Bronchial epithelial cell (primary cell): ENCODE measurements around the gene SNX2. TPM values are rescaled to one million over a fixed set of nuclear protein-coding genes. Genes with fewer than 3 reads are reported as not detected.

Source experiments
- DNase-seq: peaks from one replicate; pipeline ENCODE4 v3.0.0-alpha.2; 2010; ENCODE audit warnings: low read depth
- FAIRE-seq: peaks from 2 replicates; lab custom pipeline; 2011; peaks lifted over from hg19 to GRCh38; lab: Jason Lieb, UNC
- H3K27me3 ChIP-seq: 2 replicates; pipeline ENCODE4 v1.5.1; 2011; ENCODE audit warnings: low read length; ENCODE audit not compliant: control insufficient read depth, insufficient read depth
- H3K36me3 ChIP-seq: 2 replicates; pipeline ENCODE4 v1.5.1; 2011; ENCODE audit warnings: low read length; ENCODE audit not compliant: control insufficient read depth, insufficient read depth
- H3K4me3 ChIP-seq: 2 replicates; pipeline ENCODE4 v1.5.1; 2011; ENCODE audit warnings: mild to moderate bottlenecking, low read depth, low read length, control low read depth
- total RNA-seq: library from RNA; depleted of rRNA; stranded (reverse); fragments of >200 nt; gene quantifications from 2 replicates; pipeline ENCODE4 v1.2.1, GENCODE V29; 2014
- TF ChIP-seq, protein P1 (sequence below): IDR thresholded peaks from 2 replicates; pipeline ENCODE4 v1.5.1; 2011; ENCODE audit warnings: mild to moderate bottlenecking, moderate library complexity, low read length, control low read depth, inconsistent platforms; ENCODE audit not compliant: insufficient read depth, severe bottlenecking

The SNX2 gene, protein sequence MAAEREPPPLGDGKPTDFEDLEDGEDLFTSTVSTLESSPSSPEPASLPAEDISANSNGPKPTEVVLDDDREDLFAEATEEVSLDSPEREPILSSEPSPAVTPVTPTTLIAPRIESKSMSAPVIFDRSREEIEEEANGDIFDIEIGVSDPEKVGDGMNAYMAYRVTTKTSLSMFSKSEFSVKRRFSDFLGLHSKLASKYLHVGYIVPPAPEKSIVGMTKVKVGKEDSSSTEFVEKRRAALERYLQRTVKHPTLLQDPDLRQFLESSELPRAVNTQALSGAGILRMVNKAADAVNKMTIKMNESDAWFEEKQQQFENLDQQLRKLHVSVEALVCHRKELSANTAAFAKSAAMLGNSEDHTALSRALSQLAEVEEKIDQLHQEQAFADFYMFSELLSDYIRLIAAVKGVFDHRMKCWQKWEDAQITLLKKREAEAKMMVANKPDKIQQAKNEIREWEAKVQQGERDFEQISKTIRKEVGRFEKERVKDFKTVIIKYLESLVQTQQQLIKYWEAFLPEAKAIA
- total RNA-seq, result 48.4 and 62.7 TPM in 2 replicates

DNA sequence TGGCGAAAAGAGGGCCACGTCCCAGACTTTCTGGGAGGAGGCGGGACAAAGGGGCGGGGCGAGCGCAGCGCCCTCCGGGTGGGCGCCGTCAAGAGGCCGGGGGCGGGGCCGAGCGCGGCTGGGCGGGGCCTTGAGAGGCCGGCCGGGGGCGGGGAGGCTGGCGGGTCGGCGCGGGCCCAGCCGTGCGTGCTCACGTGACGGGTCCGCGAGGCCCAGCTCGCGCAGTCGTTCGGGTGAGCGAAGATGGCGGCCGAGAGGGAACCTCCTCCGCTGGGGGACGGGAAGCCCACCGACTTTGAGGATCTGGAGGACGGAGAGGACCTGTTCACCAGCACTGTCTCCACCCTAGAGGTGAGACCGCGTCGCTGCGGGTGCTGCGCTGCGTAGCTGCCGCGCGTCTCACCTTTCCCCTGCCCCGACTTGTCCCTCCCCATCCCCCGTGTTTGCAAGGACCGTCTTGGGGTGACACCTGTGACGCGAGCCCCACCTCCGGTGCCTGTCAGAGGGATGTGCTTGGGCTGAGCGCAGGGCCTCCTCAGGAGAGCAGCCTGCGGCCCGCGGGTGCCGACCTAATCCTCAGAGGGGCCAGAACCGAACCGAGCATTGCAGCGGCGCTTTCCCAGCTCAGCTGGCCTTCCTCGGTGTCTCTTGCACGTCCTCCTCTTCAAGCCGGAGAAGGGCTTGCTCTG lies at the start of gene SNX2:
Gene SNX2 (plus strand): TSS at position 220 of the 689 bp plus-strand sequence. CDS start 24 bp downstream, at position 244.
- Histone ChIP-seq H3K36me3 (no peaks in the 10 kb centered on the region), H3K4me3 (peak within 1 kb of the TSS; percentile 98), H3K27me3 (no peaks in the 10 kb centered on the region)
- FAIRE-seq (no peak), DNase-seq (peak; percentile 59)
- TF ChIP-seq, protein P1, sequence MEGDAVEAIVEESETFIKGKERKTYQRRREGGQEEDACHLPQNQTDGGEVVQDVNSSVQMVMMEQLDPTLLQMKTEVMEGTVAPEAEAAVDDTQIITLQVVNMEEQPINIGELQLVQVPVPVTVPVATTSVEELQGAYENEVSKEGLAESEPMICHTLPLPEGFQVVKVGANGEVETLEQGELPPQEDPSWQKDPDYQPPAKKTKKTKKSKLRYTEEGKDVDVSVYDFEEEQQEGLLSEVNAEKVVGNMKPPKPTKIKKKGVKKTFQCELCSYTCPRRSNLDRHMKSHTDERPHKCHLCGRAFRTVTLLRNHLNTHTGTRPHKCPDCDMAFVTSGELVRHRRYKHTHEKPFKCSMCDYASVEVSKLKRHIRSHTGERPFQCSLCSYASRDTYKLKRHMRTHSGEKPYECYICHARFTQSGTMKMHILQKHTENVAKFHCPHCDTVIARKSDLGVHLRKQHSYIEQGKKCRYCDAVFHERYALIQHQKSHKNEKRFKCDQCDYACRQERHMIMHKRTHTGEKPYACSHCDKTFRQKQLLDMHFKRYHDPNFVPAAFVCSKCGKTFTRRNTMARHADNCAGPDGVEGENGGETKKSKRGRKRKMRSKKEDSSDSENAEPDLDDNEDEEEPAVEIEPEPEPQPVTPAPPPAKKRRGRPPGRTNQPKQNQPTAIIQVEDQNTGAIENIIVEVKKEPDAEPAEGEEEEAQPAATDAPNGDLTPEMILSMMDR, result peak; percentile 58

DNA sequence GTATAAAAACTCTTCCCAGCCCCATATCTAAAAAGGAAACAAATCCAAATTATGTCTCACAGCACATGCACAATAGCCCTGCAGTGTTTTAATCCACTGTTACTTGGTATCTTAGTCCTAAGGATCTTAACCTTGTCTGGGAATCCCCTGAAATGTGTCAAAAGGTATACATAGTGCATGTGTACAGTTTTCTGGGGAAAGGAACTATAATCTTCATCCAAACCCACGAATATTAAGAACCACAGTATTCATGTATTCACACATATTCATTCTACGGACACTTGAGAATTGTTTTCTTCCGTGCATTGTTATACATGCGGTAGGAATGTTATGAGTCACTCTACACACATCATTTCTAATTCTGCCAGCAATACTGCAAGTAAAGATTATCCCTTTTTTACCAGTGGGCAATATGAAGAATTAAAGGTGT lies 47.8 kb upstream of the SNX2 start:
- Histone ChIP-seq H3K27me3 (no peaks in the 10 kb centered on the region), H3K36me3 (no peaks in the 10 kb centered on the region), H3K4me3 (no peak overlapping the region)
- TF ChIP-seq, protein P1, result no peak
- FAIRE-seq (no peak), DNase-seq (peak; percentile 93)

DNA sequence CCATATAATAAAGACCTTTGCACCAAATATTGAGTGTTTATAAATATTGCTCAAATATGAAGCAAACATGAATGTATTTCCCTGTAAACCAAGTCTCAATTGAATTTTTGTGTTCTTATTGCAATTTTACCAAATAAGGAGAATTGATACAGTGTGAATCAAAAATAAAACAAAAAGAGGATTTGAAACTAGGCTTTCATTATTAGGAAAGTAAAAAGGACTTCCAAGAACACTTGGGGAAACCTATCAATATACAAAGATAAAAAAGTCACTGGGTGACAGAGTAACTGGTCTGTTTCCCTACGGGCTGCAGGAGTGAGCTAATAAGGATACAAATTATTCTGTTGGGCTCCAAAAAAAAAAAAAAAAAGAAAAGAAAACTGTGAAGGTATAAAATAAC lies 44.8 kb upstream of the SNX2 start:
- TF ChIP-seq, protein P1, result no peak
- Histone ChIP-seq H3K27me3 (no peaks in the 10 kb centered on the region), H3K4me3 (no peak overlapping the region), H3K36me3 (no peaks in the 10 kb centered on the region)
- FAIRE-seq (no peak), DNase-seq (no peak)

DNA sequence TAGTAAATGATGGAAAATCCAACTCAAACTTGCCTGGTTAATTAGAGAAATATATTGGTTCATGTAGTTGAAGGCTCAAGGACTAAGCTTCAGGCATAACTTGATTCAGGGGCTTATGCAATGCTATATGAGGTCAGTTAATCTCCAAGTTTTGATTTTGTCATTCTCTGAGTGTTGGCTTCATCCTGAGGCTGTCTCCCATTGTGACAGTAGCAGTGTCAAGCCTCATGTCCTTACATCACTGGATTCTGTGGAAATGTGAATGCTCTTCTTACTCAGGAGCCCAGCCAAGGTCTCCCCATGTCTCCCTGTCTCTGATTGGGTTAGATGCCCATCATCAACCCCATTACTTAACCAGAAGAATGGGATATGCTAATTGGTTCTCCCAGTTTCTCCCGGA lies 44.4 kb upstream of the SNX2 start:
- TF ChIP-seq, protein P1, result no peak
- H3K4me3 ChIP-seq, result no peak overlapping the region
- no peaks in the 10 kb centered on the region for H3K36me3 ChIP-seq
- H3K27me3 ChIP-seq, result no peaks in the 10 kb centered on the region
- DNase-seq (no peak), FAIRE-seq (no peak)

DNA sequence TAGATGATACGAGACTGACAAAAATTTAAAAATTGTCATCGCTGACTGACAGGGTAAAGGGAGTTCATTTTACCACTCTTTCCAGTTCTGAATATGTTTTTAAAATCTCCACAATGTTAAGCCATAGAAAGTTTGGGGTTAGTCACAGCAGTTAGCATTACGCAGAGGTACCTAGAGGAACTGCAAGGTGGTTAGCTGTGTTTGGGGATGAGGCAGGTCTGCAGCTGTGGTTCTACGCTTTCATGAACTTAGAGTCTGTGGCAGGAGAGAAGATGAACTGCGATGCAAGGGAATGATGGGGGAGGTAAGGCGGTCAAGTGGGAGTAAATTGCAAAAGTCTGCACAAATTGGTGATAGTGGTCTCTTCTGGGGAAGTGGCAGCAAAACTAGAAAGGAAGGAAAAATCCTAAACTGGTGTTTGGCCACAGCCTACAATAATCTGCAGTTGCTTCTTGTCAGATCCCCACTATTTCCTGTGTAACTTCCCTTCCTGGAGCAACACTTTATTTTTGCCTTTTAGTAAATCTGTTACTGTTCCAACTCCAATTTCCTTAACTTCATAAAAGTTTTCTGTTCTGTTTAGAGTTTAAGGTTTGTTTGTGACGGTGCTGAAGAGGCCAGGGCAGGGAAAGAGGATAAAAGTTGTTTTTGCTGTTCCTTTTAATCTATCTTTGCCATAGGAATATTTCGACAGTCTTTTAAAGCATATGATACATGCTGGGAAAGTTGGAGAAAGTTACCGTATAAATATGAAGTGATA lies 38.6 kb upstream of the SNX2 start:
- H3K27me3 ChIP-seq, result no peaks in the 10 kb centered on the region
- FAIRE-seq (no peak), DNase-seq (no peak)
- H3K36me3 ChIP-seq, result no peaks in the 10 kb centered on the region
- H3K4me3 ChIP-seq, result no peak overlapping the region
- TF ChIP-seq, protein P1, result no peak
